Fibroblast of lung (primary cell): Measurements from ENCODE around the gene THOC7.

Experiments
- EZH2 ChIP-seq: IDR thresholded peaks from 2 replicates; pipeline ENCODE4 v1.5.1; 2012; ENCODE audit warnings: low read length, control low read depth, mild to moderate bottlenecking; ENCODE audit errors: missing control alignments
- TF ChIP-seq, protein P1 (sequence below), 2 donors: IDR thresholded peaks in 1 of 2; conservative IDR thresholded peaks in 1 of 2; 1 replicate in 1 of 2; 2 replicates in 1 of 2; pipeline ENCODE4 v1.5.1; 2011 to 2012; ENCODE audit warnings: low read length in 2 of 2, control low read depth in 1 of 2, inconsistent platforms in 1 of 2, low read depth in 1 of 2, mild to moderate bottlenecking in 1 of 2

- TF ChIP-seq, protein P1, sequence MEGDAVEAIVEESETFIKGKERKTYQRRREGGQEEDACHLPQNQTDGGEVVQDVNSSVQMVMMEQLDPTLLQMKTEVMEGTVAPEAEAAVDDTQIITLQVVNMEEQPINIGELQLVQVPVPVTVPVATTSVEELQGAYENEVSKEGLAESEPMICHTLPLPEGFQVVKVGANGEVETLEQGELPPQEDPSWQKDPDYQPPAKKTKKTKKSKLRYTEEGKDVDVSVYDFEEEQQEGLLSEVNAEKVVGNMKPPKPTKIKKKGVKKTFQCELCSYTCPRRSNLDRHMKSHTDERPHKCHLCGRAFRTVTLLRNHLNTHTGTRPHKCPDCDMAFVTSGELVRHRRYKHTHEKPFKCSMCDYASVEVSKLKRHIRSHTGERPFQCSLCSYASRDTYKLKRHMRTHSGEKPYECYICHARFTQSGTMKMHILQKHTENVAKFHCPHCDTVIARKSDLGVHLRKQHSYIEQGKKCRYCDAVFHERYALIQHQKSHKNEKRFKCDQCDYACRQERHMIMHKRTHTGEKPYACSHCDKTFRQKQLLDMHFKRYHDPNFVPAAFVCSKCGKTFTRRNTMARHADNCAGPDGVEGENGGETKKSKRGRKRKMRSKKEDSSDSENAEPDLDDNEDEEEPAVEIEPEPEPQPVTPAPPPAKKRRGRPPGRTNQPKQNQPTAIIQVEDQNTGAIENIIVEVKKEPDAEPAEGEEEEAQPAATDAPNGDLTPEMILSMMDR (conservative IDR thresholded peaks at IDR 0.05 in 1 of 2, IDR thresholded peaks at IDR 0.05 in 1 of 2; ENCODE audit: low read depth in 1 of 2, low read length in 2 of 2): no peak
- TF ChIP-seq EZH2: no peak
These were observed 55.0 kb downstream of the THOC7 start for GRCh38 chr3:63808633-63809032.
